NCI-H187 (cell line): Measurements from ENCODE around the gene IL15.
A peak's percentile ranks its signal among the peaks of the same experiment; 100 is the strongest.
"Not testable (repeated sequence)": the region's sequence is repeated elsewhere in the genome, so short reads cannot be mapped to it uniquely, and the experiment has no call there.

Experiments
- DNase-seq, 2 experiments: peaks; one replicate each; lab custom pipeline; 2025; lab: John Stamatoyannopoulos, UW

The IL15 gene

GRCh38 chr4:141636082-141636770 lies at the start of gene IL15:
TSS of gene IL15 (plus strand) at chr4:141636583. CDS start at chr4:141719465, 82,882 bp downstream.
- peak; percentile 5 to 14 for DNase-seq

GRCh38 chr4:141587897-141588296 lies 48.5 kb upstream of the IL15 start:
- DNase-seq = no peak

- no peak for DNase-seq
Observed at GRCh38 chr4:141595531-141595930, 40.9 kb upstream of the IL15 start.

GRCh38 chr4:141599853-141600252 lies 36.5 kb upstream of the IL15 start:
- no peak for DNase-seq

- DNase-seq = not testable (repeated sequence)
Observed at GRCh38 chr4:141604683-141605082, 31.7 kb upstream of the IL15 start.

- no peak for DNase-seq
Observed at GRCh38 chr4:141605425-141605856, 30.9 kb upstream of the IL15 start.

GRCh38 chr4:141609243-141609642 lies 27.1 kb upstream of the IL15 start:
- no peak for DNase-seq

GRCh38 chr4:141610365-141610764 lies 26.0 kb upstream of the IL15 start:
- no peak for DNase-seq

- no peak for DNase-seq
Observed at GRCh38 chr4:141614878-141615586, 21.4 kb upstream of the IL15 start.

- DNase-seq = not testable (repeated sequence)
Observed at GRCh38 chr4:141615587-141615918, 20.8 kb upstream of the IL15 start.

- DNase-seq = no peak
Observed at GRCh38 chr4:141620715-141621114, 15.7 kb upstream of the IL15 start.

GRCh38 chr4:141625023-141625422 lies 11.4 kb upstream of the IL15 start:
- DNase-seq = no peak

- no peak for DNase-seq
Observed at GRCh38 chr4:141630854-141631253, 5.5 kb upstream of the IL15 start.

- no peak for DNase-seq
Observed at GRCh38 chr4:141635736-141636081, 674 bp upstream of the IL15 start.

GRCh38 chr4:141636771-141637460 lies 533 bp downstream of the IL15 start:
- no peak for DNase-seq

- DNase-seq = no peak
Observed at GRCh38 chr4:141637565-141637964, 1.2 kb downstream of the IL15 start.

GRCh38 chr4:141638230-141638629 lies 1.8 kb downstream of the IL15 start:
- DNase-seq = no peak

GRCh38 chr4:141640696-141641095 lies 4.3 kb downstream of the IL15 start:
- DNase-seq = no peak

GRCh38 chr4:141642063-141642462 lies 5.7 kb downstream of the IL15 start:
- DNase-seq = no peak

GRCh38 chr4:141642711-141643110 lies 6.3 kb downstream of the IL15 start:
- DNase-seq = no peak

GRCh38 chr4:141643557-141643956 lies 7.2 kb downstream of the IL15 start:
- DNase-seq = no peak

GRCh38 chr4:141645611-141646340 lies 9.4 kb downstream of the IL15 start:
- DNase-seq = no peak

GRCh38 chr4:141646969-141647368 lies 10.6 kb downstream of the IL15 start:
- no peak for DNase-seq
